UCSD-AML1 (cell line): Measurements from ENCODE around the gene PLEKHB1.
"Not testable (repeated sequence)": the region's sequence is repeated elsewhere in the genome, so short reads cannot be mapped to it uniquely, and the experiment has no call there.

Experiments used
- DNase-seq: peaks from one replicate; lab custom pipeline; 2025; ENCODE audit not compliant: unreplicated experiment; lab: John Stamatoyannopoulos, UW

PLEKHB1 gene

GRCh38 chr11:73670808-73671207 lies 24.4 kb downstream of the PLEKHB1 start:
- DNase-seq, result no peak

GRCh38 chr11:73671701-73672100 lies 25.3 kb downstream of the PLEKHB1 start:
- DNase-seq, result no peak

GRCh38 chr11:73676552-73676951 lies 30.2 kb downstream of the PLEKHB1 start:
- not testable (repeated sequence) for DNase-seq

- no peak for DNase-seq
Measured at GRCh38 chr11:73680687-73681086, 34.3 kb downstream of the PLEKHB1 start.

- DNase-seq, result no peak
Measured at GRCh38 chr11:73693899-73694525, 47.6 kb downstream of the PLEKHB1 start.

GRCh38 chr11:73705053-73705452 lies 58.7 kb downstream of the PLEKHB1 start:
- no peak for DNase-seq

- no peak for DNase-seq
Measured at GRCh38 chr11:73710964-73711363, 64.6 kb downstream of the PLEKHB1 start.
